MM.1S (cell line): ENCODE results near the gene ACVR1.

Source experiments
- DNase-seq: peaks from one replicate; pipeline ENCODE4 v3.0.0-alpha.2; 2015
- H2AFZ ChIP-seq: fragments of 300-600 bp; sonication (generic); 2 replicates; pipeline ENCODE4 v1.6.0; 2016; ENCODE audit warnings: antibody characterized with exemption, low read length
- H3F3A ChIP-seq: fragments of 300-600 bp; sonication (generic); 2 replicates; pipeline ENCODE4 v1.6.1; 2016; ENCODE audit warnings: mild to moderate bottlenecking, antibody characterized with exemption, low read length, moderate library complexity, mixed read lengths; ENCODE audit not compliant: insufficient read depth
- H3K27ac ChIP-seq: fragments of 300-600 bp; sonication (generic); 2 replicates; pipeline ENCODE4 v1.5.1; 2016; ENCODE audit warnings: mild to moderate bottlenecking, low read length
- H3K27me3 ChIP-seq: fragments of 300-600 bp; sonication (generic); replicated peaks from 2 replicates; pipeline ENCODE4 v1.6.0; 2016; ENCODE audit warnings: low read length; ENCODE audit not compliant: insufficient read depth
- H3K36me3 ChIP-seq: fragments of 300-600 bp; sonication (generic); replicated peaks from 2 replicates; pipeline ENCODE4 v1.6.1; 2016; ENCODE audit warnings: mild to moderate bottlenecking, low read length, mixed read lengths; ENCODE audit not compliant: insufficient read depth
- H3K4me1 ChIP-seq: fragments of 300-600 bp; sonication (generic); 2 replicates; pipeline ENCODE4 v1.6.1; 2016; ENCODE audit warnings: low read length, mixed read lengths
- H3K4me2 ChIP-seq: fragments of 300-600 bp; sonication (generic); 2 replicates; pipeline ENCODE4 v1.6.0; 2016; ENCODE audit warnings: low read depth, low read length
- H3K4me3 ChIP-seq: fragments of 300-600 bp; sonication (generic); 2 replicates; pipeline ENCODE4 v1.5.1; 2016; ENCODE audit warnings: low read length, mixed read lengths
- H3K79me2 ChIP-seq: fragments of 300-600 bp; sonication (generic); 2 replicates; pipeline ENCODE4 v1.6.1; 2016; ENCODE audit warnings: mixed run types, low read length, mixed read lengths
- H3K9ac ChIP-seq: fragments of 300-600 bp; sonication (generic); 2 replicates; pipeline ENCODE4 v1.6.1; 2016; ENCODE audit warnings: low read length, mixed read lengths
- H3K9me2 ChIP-seq: fragments of 300-600 bp; sonication (generic); replicated peaks from 2 replicates; pipeline ENCODE4 v1.6.1; 2016; ENCODE audit warnings: mild to moderate bottlenecking, low read length, mixed read lengths; ENCODE audit not compliant: insufficient read depth
- H3K9me3 ChIP-seq: fragments of 300-600 bp; sonication (generic); replicated peaks from 2 replicates; pipeline ENCODE4 v1.6.1; 2016; ENCODE audit warnings: mild to moderate bottlenecking, low read length, mixed read lengths; ENCODE audit not compliant: insufficient read depth
- H4K20me1 ChIP-seq: fragments of 300-600 bp; sonication (generic); 2 replicates; pipeline ENCODE4 v1.6.1; 2016; ENCODE audit warnings: mild to moderate bottlenecking, low read length, moderate library complexity, mixed read lengths; ENCODE audit not compliant: insufficient read depth
- EZH2 ChIP-seq: fragments of 300-600 bp; sonication (generic); optimal IDR thresholded peaks from 2 replicates; pipeline ENCODE3; 2017; ENCODE audit warnings: low read depth, mild to moderate bottlenecking, antibody characterized with exemption, low read length, mixed read lengths
- EZH2phosphoT487 ChIP-seq: fragments of 300-600 bp; sonication (generic); IDR thresholded peaks from 2 replicates; pipeline ENCODE4 v1.6.1; 2018; ENCODE audit warnings: antibody characterized with exemption, low read length
- TF ChIP-seq, protein P1 (sequence below): fragments of 300-600 bp; sonication (generic); IDR thresholded peaks from 2 replicates; pipeline ENCODE4 v1.5.1; 2016; ENCODE audit warnings: antibody characterized with exemption, low read length, mixed read lengths

ACVR1 gene

DNA sequence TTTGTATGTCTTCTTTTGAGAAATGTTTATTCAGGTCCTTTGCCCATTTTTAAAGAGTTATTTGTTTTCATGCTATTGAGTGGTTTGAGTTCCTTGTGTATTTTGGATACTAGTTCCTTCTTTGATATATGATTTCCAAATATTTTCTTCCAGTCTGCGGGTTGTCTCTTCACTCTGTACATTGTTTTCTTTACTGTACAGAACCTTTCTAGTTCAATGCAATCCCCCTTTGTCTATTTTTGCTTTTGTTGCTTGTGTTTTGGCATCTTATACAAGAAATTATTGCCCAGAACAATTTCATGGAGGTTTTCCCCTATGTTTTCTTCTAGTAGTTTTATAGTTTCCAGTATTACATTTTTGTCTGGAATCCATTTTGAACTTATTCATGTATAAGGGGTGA is 185.0 kb downstream of the ACVR1 start:
- H3K79me2 ChIP-seq = no peaks in the 10 kb centered on the region
- H3K4me2 ChIP-seq = no peak overlapping the region
- DNase-seq = no peak
- no peaks in the 10 kb centered on the region for H3K9me3 ChIP-seq
- H4K20me1 ChIP-seq = no peaks in the 10 kb centered on the region
- no peaks in the 10 kb centered on the region for H3K9me2 ChIP-seq
- no peak overlapping the region for H3K9ac ChIP-seq
- H2AFZ ChIP-seq = no peak overlapping the region
- no peaks in the 10 kb centered on the region for H3K36me3 ChIP-seq
- no peak overlapping the region for H3K27ac ChIP-seq
- no peak for TF ChIP-seq EZH2phosphoT487
- TF ChIP-seq EZH2 = no peak
- TF ChIP-seq, protein P1, sequence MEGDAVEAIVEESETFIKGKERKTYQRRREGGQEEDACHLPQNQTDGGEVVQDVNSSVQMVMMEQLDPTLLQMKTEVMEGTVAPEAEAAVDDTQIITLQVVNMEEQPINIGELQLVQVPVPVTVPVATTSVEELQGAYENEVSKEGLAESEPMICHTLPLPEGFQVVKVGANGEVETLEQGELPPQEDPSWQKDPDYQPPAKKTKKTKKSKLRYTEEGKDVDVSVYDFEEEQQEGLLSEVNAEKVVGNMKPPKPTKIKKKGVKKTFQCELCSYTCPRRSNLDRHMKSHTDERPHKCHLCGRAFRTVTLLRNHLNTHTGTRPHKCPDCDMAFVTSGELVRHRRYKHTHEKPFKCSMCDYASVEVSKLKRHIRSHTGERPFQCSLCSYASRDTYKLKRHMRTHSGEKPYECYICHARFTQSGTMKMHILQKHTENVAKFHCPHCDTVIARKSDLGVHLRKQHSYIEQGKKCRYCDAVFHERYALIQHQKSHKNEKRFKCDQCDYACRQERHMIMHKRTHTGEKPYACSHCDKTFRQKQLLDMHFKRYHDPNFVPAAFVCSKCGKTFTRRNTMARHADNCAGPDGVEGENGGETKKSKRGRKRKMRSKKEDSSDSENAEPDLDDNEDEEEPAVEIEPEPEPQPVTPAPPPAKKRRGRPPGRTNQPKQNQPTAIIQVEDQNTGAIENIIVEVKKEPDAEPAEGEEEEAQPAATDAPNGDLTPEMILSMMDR = no peak
- H3K4me3 ChIP-seq = no peak overlapping the region
- peaks cover 5% of the 10 kb centered on the region for H3F3A ChIP-seq
- H3K4me1 ChIP-seq = peaks cover 20% of the 10 kb centered on the region
- H3K27me3 ChIP-seq = no peaks in the 10 kb centered on the region
